Adrenal gland (tissue), 12 donors: ENCODE results near the gene EXO1. TPM values are rescaled to one million over a fixed set of nuclear protein-coding genes. Genes with fewer than 3 reads are reported as not detected.

Experiments
- DNase-seq, 7 donors: peaks; one replicate each; pipeline ENCODE4 v3.0.0-alpha.2; 2019 to 2020
- H3K27ac ChIP-seq, 5 donors: fragments of 200-600 bp; sonication (generic) in 4 of 5; 1 replicate in 3 of 5; 2 replicates in 2 of 5; pipeline versions ENCODE4 v1.5.1 to v1.8.0; 2016 to 2020; ENCODE audit warnings: mild to moderate bottlenecking in 1 of 5
- H3K27me3 ChIP-seq: fragments of 200-600 bp; 2 replicates; pipeline ENCODE4 v1.8.0; 2021
- H3K36me3 ChIP-seq, 2 donors: fragments of 200-600 bp; replicated peaks in 1 of 2; 1 replicate in 1 of 2; 2 replicates in 1 of 2; pipeline versions ENCODE4 v1.5.1 to v1.8.0; 2018 to 2022
- H3K4me1 ChIP-seq, 2 donors: fragments of 200-600 bp; replicated peaks in 1 of 2; 1 replicate in 1 of 2; 2 replicates in 1 of 2; pipeline versions ENCODE4 v1.5.1 to v1.8.0; 2018 to 2021
- H3K4me3 ChIP-seq, 4 donors: fragments of 200-600 bp; sonication (generic) in 3 of 4; one replicate each; pipeline ENCODE4 v1.5.1; 2016 to 2018
- H3K9me3 ChIP-seq, 3 donors: fragments of 200-600 bp; sonication (generic) in 1 of 3; replicated peaks in 1 of 3; 1 replicate in 2 of 3; 2 replicates in 1 of 3; pipeline versions ENCODE4 v1.5.1 to v1.8.0; 2016 to 2021
- CTCF ChIP-seq, 6 experiments: fragments of 450-650 bp in 4 of 6; fragments of 200-600 bp in 2 of 6; sonication (generic) in 1 of 6; IDR thresholded peaks; 1 replicate in 5 of 6; 2 replicates in 1 of 6; pipeline versions ENCODE4 v1.5.1 to v1.8.0; 2016 to 2021; ENCODE audit warnings: antibody characterized with exemption in 6 of 6, mild to moderate bottlenecking in 2 of 6, moderate library complexity in 1 of 6
- POLR2A ChIP-seq, 2 donors: fragments of 450-650 bp; IDR thresholded peaks; one replicate each; pipeline ENCODE4 v1.6.1; 2017; ENCODE audit warnings: antibody characterized with exemption in 2 of 2, mild to moderate bottlenecking in 2 of 2, moderate library complexity in 1 of 2
- WGBS, 4 donors: extraction: QIAGEN DNeasy Blood & Tissue Kit in 2 of 4; methylation state at CpG; one replicate each; pipeline versions ENCODE4 v1.1.5 to v1.1.7; 2013 to 2017; 5-methylcytosine and 5-hydroxymethylcytosine counted together
- intact Hi-C, 2 donors: fragments of 100-400 bp; cut with DNase I; formaldehyde crosslinking; loops; one replicate each; pipeline versions ENCODE4 v1.14.1 to v1.15.0; 2022 to 2023
- polyA plus RNA-seq, 3 donors: library from polyadenylated mRNA; stranded (reverse); fragments of 200-250 nt in 2 of 3; fragments of 350-450 nt in 1 of 3; fragmentation: Illumina TruSeq in 1 of 3; extraction: RNeasy Lipid Tissue Mini Kit (QIAGEN cat#74804) in 1 of 3; gene quantifications; one replicate each; pipeline ENCODE4 v1.2.3, GENCODE V29; 2013 to 2014
- total RNA-seq, 9 donors: library from RNA; depleted of rRNA in 4 of 9; stranded (reverse); fragments of >200 nt in 4 of 9; fragments of 120-200 nt in 1 of 9; fragmentation: NEBNext Ultra II Directional in 1 of 9; extraction: Animal tissue kit (Norgen Biotek cat#: 25700) in 1 of 9; gene quantifications; one replicate each; pipeline versions ENCODE4 v1.1.0 to v1.2.4, GENCODE V29; 2013 to 2023
- donor health status: healthy with polysubstance abuse.
- donor health status: Bipolar disorder and iron deficiency.
- donor health status: DM: yes; HTN: yes; CAD: no.
- donor health status: DM: no; HTN: no; CAD: no.
- donor health status: DM: no; HTN: no; CAD: no.
- donor health status: DM: yes; HTN: yes; CAD: no.

The EXO1 gene
- total and polyA plus RNA-seq, 12 donors, result 0.13 to 9.0 (median 0.88) TPM; not detected in 2

- intact Hi-C loops, result no loop called here
- H3K4me3 ChIP-seq, result no peak overlapping the region
- no peak for TF ChIP-seq POLR2A (IDR thresholded peaks at IDR 0.05)
- no peak for TF ChIP-seq CTCF (IDR thresholded peaks at IDR 0.05)
- H3K9me3 ChIP-seq, result no peaks in the 10 kb centered on the region
- H3K27ac ChIP-seq, result no peak overlapping the region
- H3K4me1 ChIP-seq, result no peaks in the 10 kb centered on the region
- no peaks in the 10 kb centered on the region for H3K27me3 ChIP-seq
- DNase-seq, result no peak
- 93 to 98% (median 95%) methylated on average over 12 of the region's 12 CpGs for WGBS, 4 donors
- no peaks in the 10 kb centered on the region for H3K36me3 ChIP-seq
These were observed 69.5 kb downstream of the EXO1 start for GRCh38 chr1:241917487-241917886.

- no peaks in the 10 kb centered on the region for H3K27me3 ChIP-seq
- 53 to 64% (median 56%) methylated on average over 5 of the region's 5 CpGs for WGBS, 4 donors
- DNase-seq, result peak; percentile 37 to 75 (median 70)
- peak overlapping the region in 1 of 5 donors; percentile 34 for H3K27ac ChIP-seq
- intact Hi-C loops, result no loop called here
- no peaks in the 10 kb centered on the region for H3K36me3 ChIP-seq
- no peaks in the 10 kb centered on the region for H3K4me1 ChIP-seq
- TF ChIP-seq CTCF (IDR thresholded peaks at IDR 0.05) (no peak), POLR2A (IDR thresholded peaks at IDR 0.05) (no peak)
- H3K4me3 ChIP-seq, result no peak overlapping the region
- no peaks in the 10 kb centered on the region for H3K9me3 ChIP-seq
These were observed 70.9 kb downstream of the EXO1 start for GRCh38 chr1:241918879-241919278.

GRCh38 chr1:241924080-241924808 is 76.2 kb downstream of the EXO1 start:
- Histone ChIP-seq H3K27ac (no peak overlapping the region), H3K4me3 (no peak overlapping the region), H3K36me3 (no peaks in the 10 kb centered on the region), H3K27me3 (no peaks in the 10 kb centered on the region), H3K4me1 (no peaks in the 10 kb centered on the region), H3K9me3 (no peaks in the 10 kb centered on the region)
- WGBS, 4 donors, result 64 to 77% (median 72%) methylated on average over 10 of the region's 10 CpGs
- DNase-seq, result peak in 1 of 7 donors; percentile 8
- intact Hi-C loops, result no loop called here
- TF ChIP-seq CTCF (IDR thresholded peaks at IDR 0.05) (no peak), POLR2A (IDR thresholded peaks at IDR 0.05) (no peak)

- TF ChIP-seq POLR2A (IDR thresholded peaks at IDR 0.05) (no peak), CTCF (IDR thresholded peaks at IDR 0.05) (no peak)
- Histone ChIP-seq H3K4me3 (no peak overlapping the region), H3K36me3 (no peaks in the 10 kb centered on the region), H3K27ac (no peak overlapping the region), H3K9me3 (no peaks in the 10 kb centered on the region), H3K4me1 (no peaks in the 10 kb centered on the region), H3K27me3 (no peaks in the 10 kb centered on the region)
- intact Hi-C loops, result no loop called here
- no peak for DNase-seq
- 79 to 93% (median 83%) methylated on average over 5 of the region's 5 CpGs for WGBS, 4 donors
These were observed 78.1 kb downstream of the EXO1 start for GRCh38 chr1:241926141-241926540.
